ENCODE data around the gene LRP1. TPM values are rescaled to one million over a fixed set of nuclear protein-coding genes. Genes with fewer than 3 reads are reported as not detected.
A peak's percentile ranks its signal among the peaks of the same experiment; 100 is the strongest.

LRP1 gene
- total and polyA plus RNA-seq, 2 of the 4 experiments (the other 2 are of a cell fraction) = 73.1 to 142 TPM

DNA sequence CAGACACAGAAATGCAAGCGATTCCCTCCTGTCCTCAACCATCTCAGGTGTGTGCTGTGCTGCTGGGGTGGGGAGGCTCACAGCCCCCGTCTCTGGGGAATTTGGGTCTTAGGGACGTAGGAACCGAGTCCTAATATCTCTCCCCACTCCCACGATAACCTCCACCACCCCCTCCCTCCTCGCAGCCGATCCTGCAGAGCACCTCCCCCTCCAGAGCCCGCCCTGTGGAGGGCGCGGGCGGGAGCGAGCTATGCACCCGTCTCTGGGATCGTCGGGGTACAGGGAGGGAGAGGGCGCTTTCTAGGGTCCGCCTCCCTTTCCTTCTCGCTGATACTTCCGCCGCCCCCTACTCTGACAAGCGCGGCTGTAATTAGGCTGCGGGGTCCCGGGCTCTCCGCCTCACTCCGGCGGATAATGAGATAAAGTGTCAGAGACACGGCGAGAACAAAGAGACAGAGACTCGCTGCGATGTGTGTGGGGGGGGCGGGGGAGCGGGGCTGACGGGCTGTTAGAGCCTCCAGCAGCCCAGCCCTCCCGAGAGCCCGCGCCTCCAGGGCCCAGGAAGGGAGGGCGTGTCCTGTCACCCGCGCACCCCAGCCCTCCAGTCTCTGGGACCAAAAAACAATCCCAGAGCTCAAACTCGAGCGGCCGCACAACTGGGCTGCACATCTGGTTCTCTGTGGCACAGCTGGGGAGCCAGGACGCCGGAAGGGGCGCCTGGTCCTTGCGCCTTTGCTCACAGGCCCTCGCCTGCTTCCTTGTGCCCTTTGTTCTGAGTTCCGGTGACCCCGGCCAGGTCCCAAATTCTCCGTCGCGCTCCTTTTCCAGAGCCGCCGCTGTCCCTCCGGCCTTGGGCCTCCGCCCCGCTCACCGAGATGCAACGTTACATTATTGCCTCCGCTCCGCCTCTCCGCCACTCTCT is 109.9 kb downstream of the LRP1 start:
- peaks cover 6% of the 10 kb centered on the region; the same call in 1 of the 2 replicates for H3K27me3 ChIP-seq (ENCODE audit: control insufficient read depth, insufficient read depth, low read length)
- no peak overlapping the region for H4K8ac ChIP-seq (ENCODE audit: low read depth in 2 of 2, low read length in 2 of 2)
- intact Hi-C loops (cut with micrococcal nuclease) = loop anchor here (5.0 kb wide), 1 partner anchor 171 kb away; no protein-coding TSS in a partner anchor
- peak overlapping the region; percentile 11 for H2AK9ac ChIP-seq (replicated peaks; ENCODE audit: low read depth, low read length, poor library complexity)
- H3K56ac ChIP-seq (ENCODE audit: extremely low read depth, insufficient read depth, low read length) = no peak overlapping the region
- BruUV-seq (replicated peaks) = no TSS peak
- no peaks in the 10 kb centered on the region for H3K9me3 ChIP-seq (ENCODE audit: control insufficient read depth, insufficient read depth, low read length)
- no peak for ATAC-seq (ENCODE audit: low read depth)
- H2AK5ac ChIP-seq (ENCODE audit: low read depth, low read length) = no peak overlapping the region
- no peak overlapping the region for H2BK5ac ChIP-seq (ENCODE audit: low read depth, low read length, poor library complexity, severe bottlenecking)
- H4K5ac ChIP-seq (ENCODE audit: low read depth, low read length) = no peak overlapping the region
- no peak overlapping the region for H2BK20ac ChIP-seq (ENCODE audit: low read depth, low read length)
- H2BK120ac ChIP-seq (ENCODE audit: low read depth, low read length) = no peak overlapping the region
- H3K4me3 ChIP-seq (ENCODE audit: insufficient read depth, low read depth, low read length) = no peak overlapping the region
- H3K4me1 ChIP-seq (ENCODE audit: control insufficient read depth, insufficient read depth, low read length) = peaks cover 17% of the 10 kb centered on the region
- TF ChIP-seq RFX5 (IDR thresholded peaks at IDR 0.05; ENCODE audit: low read depth, low read length) = no peak
- no peak overlapping the region for H3K14ac ChIP-seq (replicated peaks; ENCODE audit: low read depth, low read length)
- WGBS, 2 experiments (ENCODE audit: extremely low coverage in 2 of 2, insufficient read length in 1 of 2) = 37% methylated on average over 20 of the region's 63 CpGs; no CpG with 5 or more reads in 1 of the 2 experiments
- DNase-seq = no peak
- no peak overlapping the region for H3K27ac ChIP-seq (ENCODE audit: insufficient read depth, low read length)
- no peak overlapping the region for H3K18ac ChIP-seq (ENCODE audit: low read depth, low read length)
- peaks cover 41% of the 10 kb centered on the region; the same call in 1 of the 2 replicates for H4K20me1 ChIP-seq (ENCODE audit: insufficient read depth, low read length)
- peaks cover 20% of the 10 kb centered on the region for H3K36me3 ChIP-seq (ENCODE audit: control insufficient read depth, insufficient read depth, low read length)
- H3K79me1 ChIP-seq (ENCODE audit: low read depth in 1 of 2, low read length in 2 of 2) = peaks cover 0 to 22% of the 10 kb centered on the region in 2 experiments; a peak in 3 of 4 replicates
- in situ Hi-C loops (cut with MboI; ENCODE audit: low sequenced_read_pairs) = no loop called here
- no peak overlapping the region for H2AFZ ChIP-seq (replicated peaks; ENCODE audit: low read length, poor library complexity)
- ChIA-PET CTCF (interaction anchor here (1.2 to 5.8 kb wide), 3 partner anchors 9 to 24 kb away, joined by 5 to 47 read pairs (median 25); partner anchors contain the start of gene SHMT2), POLR2A (ENCODE audit: unreplicated experiment) (interaction anchor here (1.9 kb wide), 1 partner anchor 8 kb away, joined by 7 read pairs; the partner anchor contains the start of gene SHMT2)
- peaks cover 7% of the 10 kb centered on the region; the same call in 1 of the 2 replicates for H3K9me1 ChIP-seq (ENCODE audit: insufficient read depth, low read length)
- H3K23ac ChIP-seq (ENCODE audit: low read depth, low read length) = no peak overlapping the region
- H2BK15ac ChIP-seq (ENCODE audit: low read depth, low read length) = no peak overlapping the region
- H3K4ac ChIP-seq (ENCODE audit: low read depth, low read length) = no peak overlapping the region
- H3K4me2 ChIP-seq (ENCODE audit: low read depth, low read length) = no peak overlapping the region
- dilution Hi-C loops (cut with HindIII; ENCODE audit: low sequenced_read_pairs, unreplicated experiment) = no loop called here
- H4K91ac ChIP-seq (ENCODE audit: insufficient read depth, low read depth, low read length) = no peak overlapping the region
- H3K9ac ChIP-seq (ENCODE audit: low read depth, low read length) = no peak overlapping the region

Data from IMR-90 (cell line).